Neutrophil (primary cell): ENCODE measurements around the gene KCNC1.

Experiments
- H3K27ac ChIP-seq: fragments of 200-600 bp; sonication (generic); 2 replicates; pipeline ENCODE4 v1.5.1; 2016; ENCODE audit warnings: mild to moderate bottlenecking, moderate library complexity
- H3K27me3 ChIP-seq: fragments of 200-600 bp; sonication (generic); 2 replicates; pipeline ENCODE4 v1.6.0; 2016; ENCODE audit warnings: mild to moderate bottlenecking
- H3K36me3 ChIP-seq: fragments of 200-600 bp; sonication (generic); 2 replicates; pipeline ENCODE4 v1.5.1; 2017
- H3K4me1 ChIP-seq, 2 experiments: fragments of 200-600 bp in 1 of 2; sonication (generic) in 1 of 2; 1 replicate in 1 of 2; 2 replicates in 1 of 2; pipeline versions ENCODE4 v1.5.1 to v1.6.1; 2013 to 2016; ENCODE audit warnings: low read depth in 1 of 2, low read length in 1 of 2, mild to moderate bottlenecking in 1 of 2, moderate library complexity in 1 of 2; ENCODE audit not compliant: control insufficient read depth in 1 of 2, insufficient read depth in 1 of 2
- H3K4me3 ChIP-seq, 2 experiments: fragments of 200-600 bp in 1 of 2; sonication (generic) in 1 of 2; 1 replicate in 1 of 2; 2 replicates in 1 of 2; pipeline ENCODE4 v1.5.1; 2013 to 2016; ENCODE audit warnings: low read depth in 1 of 2, low read length in 1 of 2, mild to moderate bottlenecking in 1 of 2, moderate library complexity in 1 of 2
- H3K9me3 ChIP-seq: fragments of 200-600 bp; sonication (generic); 2 replicates; pipeline ENCODE4 v1.5.1; 2016
- TF ChIP-seq, protein P1 (sequence below): fragments of 200-600 bp; sonication (generic); IDR thresholded peaks from 2 replicates; pipeline ENCODE4 v1.5.1; 2016; ENCODE audit warnings: antibody characterized with exemption

The KCNC1 gene

DNA sequence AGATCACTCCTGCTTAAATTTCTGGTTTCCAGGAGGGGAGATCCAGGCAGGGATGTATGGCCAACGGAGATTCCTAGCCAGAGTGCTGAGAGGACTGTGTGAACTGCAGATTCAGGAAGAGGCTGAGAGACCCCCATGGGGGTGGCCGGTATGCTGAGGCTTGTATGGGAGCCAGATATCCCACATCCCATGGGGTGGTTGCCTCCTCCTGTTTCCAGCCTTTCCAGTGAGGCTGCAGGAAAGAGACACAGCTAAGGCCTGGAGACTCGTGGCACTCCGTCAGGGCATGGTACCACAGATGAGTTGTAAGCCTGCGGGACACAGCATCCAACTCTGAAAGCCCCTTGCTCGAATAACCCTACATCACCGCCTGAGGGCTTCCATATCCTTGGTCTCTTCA is 16.6 kb upstream of the KCNC1 start:
- no peaks in the 10 kb centered on the region for H3K4me1 ChIP-seq
- TF ChIP-seq, protein P1, sequence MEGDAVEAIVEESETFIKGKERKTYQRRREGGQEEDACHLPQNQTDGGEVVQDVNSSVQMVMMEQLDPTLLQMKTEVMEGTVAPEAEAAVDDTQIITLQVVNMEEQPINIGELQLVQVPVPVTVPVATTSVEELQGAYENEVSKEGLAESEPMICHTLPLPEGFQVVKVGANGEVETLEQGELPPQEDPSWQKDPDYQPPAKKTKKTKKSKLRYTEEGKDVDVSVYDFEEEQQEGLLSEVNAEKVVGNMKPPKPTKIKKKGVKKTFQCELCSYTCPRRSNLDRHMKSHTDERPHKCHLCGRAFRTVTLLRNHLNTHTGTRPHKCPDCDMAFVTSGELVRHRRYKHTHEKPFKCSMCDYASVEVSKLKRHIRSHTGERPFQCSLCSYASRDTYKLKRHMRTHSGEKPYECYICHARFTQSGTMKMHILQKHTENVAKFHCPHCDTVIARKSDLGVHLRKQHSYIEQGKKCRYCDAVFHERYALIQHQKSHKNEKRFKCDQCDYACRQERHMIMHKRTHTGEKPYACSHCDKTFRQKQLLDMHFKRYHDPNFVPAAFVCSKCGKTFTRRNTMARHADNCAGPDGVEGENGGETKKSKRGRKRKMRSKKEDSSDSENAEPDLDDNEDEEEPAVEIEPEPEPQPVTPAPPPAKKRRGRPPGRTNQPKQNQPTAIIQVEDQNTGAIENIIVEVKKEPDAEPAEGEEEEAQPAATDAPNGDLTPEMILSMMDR: no peak
- H3K9me3 ChIP-seq: no peaks in the 10 kb centered on the region
- no peaks in the 10 kb centered on the region for H3K36me3 ChIP-seq
- no peak overlapping the region for H3K4me3 ChIP-seq
- no peak overlapping the region for H3K27ac ChIP-seq
- H3K27me3 ChIP-seq: peaks cover 100% of the 10 kb centered on the region

DNA sequence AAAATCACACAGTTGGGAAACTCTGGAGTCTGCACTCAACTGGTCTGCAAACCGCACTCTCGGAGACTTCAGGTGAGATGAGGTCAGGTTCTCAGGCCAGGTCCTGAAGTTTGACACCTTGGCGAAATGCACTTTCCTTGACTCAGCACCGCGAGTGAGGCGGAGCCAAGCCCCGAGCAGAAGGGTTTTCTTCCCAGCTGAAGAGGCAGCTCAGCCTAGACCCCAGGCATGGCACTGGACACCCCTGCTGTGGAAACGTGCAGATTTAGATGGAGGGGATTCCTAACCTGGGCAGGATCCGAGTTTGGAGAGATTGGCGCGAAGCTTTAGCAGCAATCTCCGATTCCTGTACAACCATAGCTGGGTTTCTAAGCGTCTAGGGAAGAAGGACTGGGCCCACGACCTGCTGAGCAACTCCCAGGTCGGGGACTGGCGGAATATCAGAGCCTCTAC is 16.0 kb upstream of the KCNC1 start:
- TF ChIP-seq, protein P1: no peak
- H3K27me3 ChIP-seq: peaks cover 100% of the 10 kb centered on the region
- no peak overlapping the region for H3K4me3 ChIP-seq
- H3K4me1 ChIP-seq: no peaks in the 10 kb centered on the region
- no peak overlapping the region for H3K27ac ChIP-seq
- H3K9me3 ChIP-seq: no peaks in the 10 kb centered on the region
- no peaks in the 10 kb centered on the region for H3K36me3 ChIP-seq

DNA sequence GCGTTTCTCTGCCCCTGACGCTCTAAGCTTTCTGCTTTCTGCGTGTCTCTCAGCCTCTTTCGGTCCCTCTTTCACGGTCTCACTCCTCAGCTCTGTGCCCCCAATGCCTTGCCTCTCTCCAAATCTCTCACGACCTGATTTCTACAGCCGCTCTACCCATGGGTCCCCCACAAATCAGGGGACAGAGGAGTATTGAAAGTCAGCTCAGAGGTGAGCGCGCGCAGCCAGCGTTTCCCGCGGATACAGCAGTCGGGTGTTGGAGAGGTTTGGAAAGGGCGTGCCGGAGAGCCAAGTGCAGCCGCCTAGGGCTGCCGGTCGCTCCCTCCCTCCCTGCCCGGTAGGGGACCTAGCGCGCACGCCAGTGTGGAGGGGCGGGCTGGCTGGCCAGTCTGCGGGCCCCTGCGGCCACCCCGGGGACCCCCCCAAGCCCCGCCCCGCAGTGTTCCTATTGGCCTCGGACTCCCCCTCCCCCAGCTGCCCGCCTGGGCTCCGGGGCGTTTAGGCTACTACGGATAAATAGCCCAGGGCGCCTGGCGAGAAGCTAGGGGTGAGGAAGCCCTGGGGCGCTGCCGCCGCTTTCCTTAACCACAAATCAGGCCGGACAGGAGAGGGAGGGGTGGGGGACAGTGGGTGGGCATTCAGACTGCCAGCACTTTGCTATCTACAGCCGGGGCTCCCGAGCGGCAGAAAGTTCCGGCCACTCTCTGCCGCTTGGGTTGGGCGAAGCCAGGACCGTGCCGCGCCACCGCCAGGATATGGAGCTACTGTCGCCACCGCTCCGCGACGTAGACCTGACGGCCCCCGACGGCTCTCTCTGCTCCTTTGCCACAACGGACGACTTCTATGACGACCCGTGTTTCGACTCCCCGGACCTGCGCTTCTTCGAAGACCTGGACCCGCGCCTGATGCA is 15.3 kb upstream of the KCNC1 start, which contains the start of gene MYOD1:
Gene MYOD1, plus strand, starts transcription at position 544 of the 910 bp plus-strand sequence. Its CDS starts 212 bp downstream, at position 756.
- Histone ChIP-seq H3K4me3 (no peak within 1 kb of the TSS), H3K27me3 (peaks cover 100% of the 10 kb centered on the region)
- TF ChIP-seq, protein P1: no peak

DNA sequence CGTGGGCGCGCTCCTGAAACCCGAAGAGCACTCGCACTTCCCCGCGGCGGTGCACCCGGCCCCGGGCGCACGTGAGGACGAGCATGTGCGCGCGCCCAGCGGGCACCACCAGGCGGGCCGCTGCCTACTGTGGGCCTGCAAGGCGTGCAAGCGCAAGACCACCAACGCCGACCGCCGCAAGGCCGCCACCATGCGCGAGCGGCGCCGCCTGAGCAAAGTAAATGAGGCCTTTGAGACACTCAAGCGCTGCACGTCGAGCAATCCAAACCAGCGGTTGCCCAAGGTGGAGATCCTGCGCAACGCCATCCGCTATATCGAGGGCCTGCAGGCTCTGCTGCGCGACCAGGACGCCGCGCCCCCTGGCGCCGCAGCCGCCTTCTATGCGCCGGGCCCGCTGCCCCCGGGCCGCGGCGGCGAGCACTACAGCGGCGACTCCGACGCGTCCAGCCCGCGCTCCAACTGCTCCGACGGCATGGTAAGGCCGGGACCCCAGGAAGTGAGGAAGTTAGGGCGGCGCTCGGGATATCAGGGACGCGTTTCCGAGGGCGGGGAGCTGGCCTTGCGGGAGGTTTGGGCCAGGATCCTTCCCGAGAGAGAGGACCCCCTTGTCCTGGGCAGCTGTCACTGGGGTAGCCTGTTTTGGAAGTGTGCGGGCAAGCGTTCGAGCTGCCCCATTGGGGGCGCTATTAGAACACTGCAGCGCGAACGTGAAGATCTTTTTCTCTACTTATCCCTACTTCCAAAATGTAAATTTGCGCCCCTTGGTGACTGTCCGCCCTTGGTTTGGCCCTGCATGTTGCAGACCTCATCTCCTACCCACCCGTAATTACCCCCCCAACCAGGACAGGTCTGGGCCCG is 14.4 kb upstream of the KCNC1 start:
- H3K27ac ChIP-seq: no peak overlapping the region
- no peaks in the 10 kb centered on the region for H3K4me1 ChIP-seq
- no peak overlapping the region for H3K4me3 ChIP-seq
- no peaks in the 10 kb centered on the region for H3K9me3 ChIP-seq
- H3K27me3 ChIP-seq: peaks cover 100% of the 10 kb centered on the region
- H3K36me3 ChIP-seq: no peaks in the 10 kb centered on the region
- TF ChIP-seq, protein P1: no peak

More for the DNA sequence above, 15.3 kb upstream of the KCNC1 start, which contains the start of gene MYOD1:
- no peaks in the 10 kb centered on the region for H3K36me3 ChIP-seq
- no peaks in the 10 kb centered on the region for H3K4me1 ChIP-seq
- H3K27ac ChIP-seq: no peak within 1 kb of the TSS
- H3K9me3 ChIP-seq: no peaks in the 10 kb centered on the region

DNA sequence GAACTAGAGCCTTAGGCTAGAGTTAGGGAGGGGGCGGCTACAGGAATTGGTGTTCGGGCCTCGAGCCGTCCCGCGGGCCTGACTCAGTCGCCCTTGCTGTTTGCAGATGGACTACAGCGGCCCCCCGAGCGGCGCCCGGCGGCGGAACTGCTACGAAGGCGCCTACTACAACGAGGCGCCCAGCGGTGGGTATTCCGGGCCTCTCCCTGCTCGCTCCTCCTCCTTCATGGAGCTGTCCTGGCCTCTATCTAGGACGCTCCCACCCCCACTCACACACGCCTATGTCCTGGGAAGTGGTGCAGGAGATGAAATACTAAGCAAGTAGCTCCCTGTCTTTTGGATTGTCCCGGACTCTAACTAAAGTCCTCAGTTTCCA is 13.8 kb upstream of the KCNC1 start:
- H3K9me3 ChIP-seq: no peaks in the 10 kb centered on the region
- TF ChIP-seq, protein P1: no peak
- H3K27me3 ChIP-seq: peaks cover 100% of the 10 kb centered on the region
- no peak overlapping the region for H3K27ac ChIP-seq
- no peaks in the 10 kb centered on the region for H3K36me3 ChIP-seq
- H3K4me3 ChIP-seq: no peak overlapping the region
- H3K4me1 ChIP-seq: no peaks in the 10 kb centered on the region
